Esophagus (tissue), 2 donors: ENCODE data around the gene ZBP1. TPM values are rescaled to one million over a fixed set of nuclear protein-coding genes. Genes with fewer than 3 reads are reported as not detected.

Experiments
- H3K27ac ChIP-seq, 2 donors: one replicate each; pipeline ENCODE4 v1.5.1; 2013; ENCODE audit warnings: low read depth in 2 of 2, mild to moderate bottlenecking in 2 of 2, inconsistent platforms in 1 of 2, low read length in 1 of 2, moderate library complexity in 1 of 2
- H3K27me3 ChIP-seq, 2 donors: one replicate each; pipeline ENCODE4 v1.6.1; 2013; ENCODE audit warnings: low read length in 2 of 2, control low read depth in 1 of 2, mild to moderate bottlenecking in 1 of 2; ENCODE audit not compliant: insufficient read depth in 2 of 2, control insufficient read depth in 1 of 2
- H3K36me3 ChIP-seq, 2 donors: one replicate each; pipeline ENCODE4 v1.6.1; 2013; ENCODE audit warnings: low read length in 1 of 2; ENCODE audit not compliant: control insufficient read depth in 2 of 2, insufficient read depth in 2 of 2
- H3K4me1 ChIP-seq, 2 donors: one replicate each; pipeline ENCODE4 v1.6.1; 2013; ENCODE audit warnings: low read length in 1 of 2; ENCODE audit not compliant: control insufficient read depth in 2 of 2, insufficient read depth in 2 of 2
- H3K4me3 ChIP-seq, 2 donors: one replicate each; pipeline ENCODE4 v1.5.1; 2013; ENCODE audit warnings: low read length in 2 of 2, mild to moderate bottlenecking in 2 of 2, low read depth in 1 of 2, moderate library complexity in 1 of 2
- H3K9me3 ChIP-seq, 2 donors: one replicate each; pipeline ENCODE4 v1.6.1; 2013; ENCODE audit warnings: mild to moderate bottlenecking in 2 of 2, low read depth in 1 of 2, low read length in 1 of 2, moderate library complexity in 1 of 2; ENCODE audit not compliant: control insufficient read depth in 2 of 2, insufficient read depth in 1 of 2
- WGBS, 2 donors: extraction: QIAGEN DNeasy Blood & Tissue Kit; methylation state at CpG; one replicate each; pipeline ENCODE4 v1.1.7; 2013; 5-methylcytosine and 5-hydroxymethylcytosine counted together
- polyA plus RNA-seq, 2 donors: library from polyadenylated mRNA; stranded (reverse); fragments of 200-250 nt; gene quantifications; one replicate each; pipeline ENCODE4 v1.2.3, GENCODE V29; 2013
- donor health status: healthy with polysubstance abuse.
- donor health status: Bipolar disorder and iron deficiency.

Gene ZBP1
- polyA plus RNA-seq, 2 donors = 0.25 to 0.51 TPM

GRCh38 chr20:57574954-57575353 is 45.3 kb downstream of the ZBP1 start:
- no peak overlapping the region for H3K4me3 ChIP-seq
- no peaks in the 10 kb centered on the region for H3K9me3 ChIP-seq
- H3K27me3 ChIP-seq = no peaks in the 10 kb centered on the region
- H3K27ac ChIP-seq = no peak overlapping the region
- H3K4me1 ChIP-seq = no peaks in the 10 kb centered on the region
- no peaks in the 10 kb centered on the region for H3K36me3 ChIP-seq

- H3K36me3 ChIP-seq = no peaks in the 10 kb centered on the region
- no peaks in the 10 kb centered on the region for H3K9me3 ChIP-seq
- H3K4me3 ChIP-seq = no peak overlapping the region
- no peaks in the 10 kb centered on the region for H3K27me3 ChIP-seq
- no peak overlapping the region for H3K27ac ChIP-seq
- H3K4me1 ChIP-seq = no peaks in the 10 kb centered on the region
- WGBS, 2 donors = 52 to 77% methylated on average over 5 of the region's 5 CpGs
Measured at GRCh38 chr20:57573894-57574293, 46.3 kb downstream of the ZBP1 start.

- H3K36me3 ChIP-seq = no peaks in the 10 kb centered on the region
- H3K27me3 ChIP-seq = no peaks in the 10 kb centered on the region
- no peak overlapping the region for H3K4me3 ChIP-seq
- no peaks in the 10 kb centered on the region for H3K4me1 ChIP-seq
- H3K27ac ChIP-seq = no peak overlapping the region
- no peaks in the 10 kb centered on the region for H3K9me3 ChIP-seq
- WGBS, 2 donors = 67 to 77% methylated on average over 12 of the region's 12 CpGs
Measured at GRCh38 chr20:57573242-57573641, 47.0 kb downstream of the ZBP1 start.

GRCh38 chr20:57571782-57572416 is 48.3 kb downstream of the ZBP1 start:
- Histone ChIP-seq H3K36me3 (no peaks in the 10 kb centered on the region), H3K27me3 (no peaks in the 10 kb centered on the region), H3K4me1 (no peaks in the 10 kb centered on the region), H3K27ac (no peak overlapping the region), H3K9me3 (no peaks in the 10 kb centered on the region), H3K4me3 (no peak overlapping the region)
- 89 to 91% methylated on average over 3 of the region's 3 CpGs for WGBS, 2 donors

GRCh38 chr20:57570920-57571319 is 49.3 kb downstream of the ZBP1 start:
- Histone ChIP-seq H3K9me3 (no peaks in the 10 kb centered on the region), H3K4me3 (no peak overlapping the region), H3K36me3 (no peaks in the 10 kb centered on the region), H3K27me3 (no peaks in the 10 kb centered on the region), H3K27ac (no peak overlapping the region), H3K4me1 (no peaks in the 10 kb centered on the region)
- 66 to 70% methylated on average over 8 of the region's 8 CpGs for WGBS, 2 donors

- H3K4me1 ChIP-seq = no peaks in the 10 kb centered on the region
- H3K27ac ChIP-seq = no peak overlapping the region
- no peak overlapping the region for H3K4me3 ChIP-seq
- WGBS, 2 donors = 77 to 83% methylated on average over 20 of the region's 20 CpGs
- H3K36me3 ChIP-seq = no peaks in the 10 kb centered on the region
- no peaks in the 10 kb centered on the region for H3K9me3 ChIP-seq
- H3K27me3 ChIP-seq = no peaks in the 10 kb centered on the region
Measured at GRCh38 chr20:57570145-57570850, 49.9 kb downstream of the ZBP1 start.

- Histone ChIP-seq H3K27me3 (no peaks in the 10 kb centered on the region), H3K4me1 (no peaks in the 10 kb centered on the region), H3K36me3 (no peaks in the 10 kb centered on the region), H3K4me3 (no peak overlapping the region), H3K27ac (no peak overlapping the region), H3K9me3 (no peaks in the 10 kb centered on the region)
- 90 to 92% methylated on average over 12 of the region's 12 CpGs for WGBS, 2 donors
Measured at GRCh38 chr20:57568960-57569359, 51.3 kb downstream of the ZBP1 start.

GRCh38 chr20:57568088-57568896 is 51.9 kb downstream of the ZBP1 start:
- Histone ChIP-seq H3K9me3 (no peaks in the 10 kb centered on the region), H3K36me3 (no peaks in the 10 kb centered on the region), H3K4me3 (no peak overlapping the region), H3K4me1 (no peaks in the 10 kb centered on the region), H3K27ac (no peak overlapping the region), H3K27me3 (no peaks in the 10 kb centered on the region)
- 64 to 76% methylated on average over 13 of the region's 13 CpGs for WGBS, 2 donors

GRCh38 chr20:57567471-57568079 is 52.7 kb downstream of the ZBP1 start:
- H3K27ac ChIP-seq = no peak overlapping the region
- no peaks in the 10 kb centered on the region for H3K27me3 ChIP-seq
- H3K36me3 ChIP-seq = no peaks in the 10 kb centered on the region
- no peaks in the 10 kb centered on the region for H3K4me1 ChIP-seq
- no peak overlapping the region for H3K4me3 ChIP-seq
- H3K9me3 ChIP-seq = no peaks in the 10 kb centered on the region
- WGBS, 2 donors = 72 to 74% methylated on average over 9 of the region's 9 CpGs
